Ishikawa (cell line): ENCODE results near the gene ANK3.

ENCODE experiments used
- CEBPB ChIP-seq: IDR thresholded peaks from 2 replicates; pipeline ENCODE4 v1.6.1; 2012
- CREB1 ChIP-seq: IDR thresholded peaks from 2 replicates; pipeline ENCODE4 v1.6.1; 2012; ENCODE audit warnings: low read depth
- EGR1 ChIP-seq: IDR thresholded peaks from 2 replicates; pipeline ENCODE4 v1.6.1; 2012
- EP300 ChIP-seq: IDR thresholded peaks from 2 replicates; pipeline ENCODE4 v1.6.1; 2012; ENCODE audit warnings: borderline replicate concordance
- FOXM1 ChIP-seq: IDR thresholded peaks from 2 replicates; pipeline ENCODE4 v1.6.1; 2012; ENCODE audit warnings: low read depth, borderline replicate concordance
- MAX ChIP-seq: IDR thresholded peaks from 2 replicates; pipeline ENCODE4 v1.6.1; 2012
- NFIC ChIP-seq: IDR thresholded peaks from 2 replicates; pipeline ENCODE4 v1.6.1; 2012
- RAD21 ChIP-seq: IDR thresholded peaks from 2 replicates; pipeline ENCODE4 v1.6.1; 2012; ENCODE audit warnings: low read depth
- REST ChIP-seq: IDR thresholded peaks from 2 replicates; pipeline ENCODE4 v1.6.1; 2012; ENCODE audit warnings: low read depth, mild to moderate bottlenecking
- TAF1 ChIP-seq: IDR thresholded peaks from 2 replicates; pipeline ENCODE4 v1.6.1; 2012; ENCODE audit warnings: low read depth, mild to moderate bottlenecking
- TCF12 ChIP-seq: IDR thresholded peaks from 2 replicates; pipeline ENCODE4 v1.6.1; 2012; ENCODE audit warnings: low read depth
- TEAD4 ChIP-seq: IDR thresholded peaks from 2 replicates; pipeline ENCODE4 v1.6.1; 2012
- USF1 ChIP-seq: IDR thresholded peaks from 2 replicates; pipeline ENCODE4 v1.6.1; 2012
- YY1 ChIP-seq: IDR thresholded peaks from 2 replicates; pipeline ENCODE4 v1.6.1; 2012; ENCODE audit warnings: low read depth
- ZBTB7A ChIP-seq: IDR thresholded peaks from 2 replicates; pipeline ENCODE4 v1.6.1; 2012; ENCODE audit warnings: low read depth

Gene ANK3

GRCh38 chr10:60377042-60377352, 12.7 kb downstream of the ANK3 start:
- TF ChIP-seq REST (no peak), NFIC (no peak), RAD21 (no peak), EGR1 (no peak), ZBTB7A (no peak), USF1 (no peak), FOXM1 (no peak)

- TF ChIP-seq TCF12 (no peak), FOXM1 (no peak), ZBTB7A (no peak), RAD21 (no peak), REST (no peak), YY1 (no peak), EGR1 (no peak), TAF1 (no peak), NFIC (no peak), TEAD4 (no peak)
Observed at GRCh38 chr10:60376221-60377041, 13.2 kb downstream of the ANK3 start.

- TF ChIP-seq RAD21 (no peak), ZBTB7A (no peak), FOXM1 (no peak), MAX (no peak), EP300 (no peak), TAF1 (no peak), REST (no peak), TEAD4 (no peak), USF1 (no peak)
Observed at GRCh38 chr10:60375293-60376004, 14.2 kb downstream of the ANK3 start.

GRCh38 chr10:60374836-60375235, 14.8 kb downstream of the ANK3 start:
- TF ChIP-seq YY1 (no peak), CREB1 (no peak), MAX (no peak), EGR1 (no peak), USF1 (no peak), TCF12 (no peak), NFIC (no peak), CEBPB (no peak), ZBTB7A (no peak), EP300 (no peak), TAF1 (no peak), TEAD4 (no peak)
